Breast epithelium (tissue), 4 donors: ENCODE measurements around the gene CMSS1. TPM values are rescaled to one million over a fixed set of nuclear protein-coding genes. Genes with fewer than 3 reads are reported as not detected.
A peak's percentile ranks its signal among the peaks of the same experiment; 100 is the strongest.

Experiments used
- DNase-seq, 2 donors: peaks; one replicate each; pipeline ENCODE4 v3.0.0-alpha.2; 2019; ENCODE audit warnings: low spot score in 2 of 2
- H3K27ac ChIP-seq, 2 donors: fragments of 200-600 bp; sonication (generic) in 1 of 2; one replicate each; pipeline ENCODE4 v1.5.1; 2016 to 2019; ENCODE audit warnings: mild to moderate bottlenecking in 1 of 2
- H3K27me3 ChIP-seq, 2 donors: fragments of 200-600 bp; sonication (generic) in 1 of 2; one replicate each; pipeline versions ENCODE4 v1.5.1 to v1.6.0; 2017 to 2019; ENCODE audit warnings: control low read depth in 1 of 2, mild to moderate bottlenecking in 1 of 2
- H3K36me3 ChIP-seq: fragments of 200-600 bp; one replicate; pipeline ENCODE4 v1.5.1; 2019
- H3K4me1 ChIP-seq, 2 donors: fragments of 200-600 bp; sonication (generic); one replicate each; pipeline ENCODE4 v1.5.1; 2016 to 2019; ENCODE audit warnings: control low read depth in 1 of 2
- H3K4me3 ChIP-seq, 3 donors: fragments of 200-600 bp; sonication (generic); 1 replicate in 2 of 3; 2 replicates in 1 of 3; pipeline ENCODE4 v1.5.1; 2016 to 2019; ENCODE audit warnings: mild to moderate bottlenecking in 3 of 3, moderate library complexity in 2 of 3
- H3K9me3 ChIP-seq, 2 donors: fragments of 200-600 bp; sonication (generic) in 1 of 2; one replicate each; pipeline ENCODE4 v1.5.1; 2016 to 2019; ENCODE audit warnings: control low read depth in 1 of 2
- POLR2A ChIP-seq: fragments of 450-650 bp; IDR thresholded peaks from one replicate; pipeline ENCODE4 v1.6.1; 2016; ENCODE audit warnings: antibody characterized with exemption, mild to moderate bottlenecking, moderate library complexity
- POLR2AphosphoS5 ChIP-seq, 3 donors: sonication (generic); formaldehyde crosslinking; IDR thresholded peaks; one replicate each; pipeline ENCODE4 v1.6.1; 2017; ENCODE audit warnings: antibody characterized with exemption in 3 of 3
- intact Hi-C: fragments of 100-400 bp; cut with DNase I; formaldehyde crosslinking; loops from one replicate; pipeline ENCODE4 v1.15.1; 2023; ENCODE audit warnings: low total_unique reads
- total RNA-seq, 3 donors: library from RNA; depleted of rRNA; stranded (reverse); fragments of >200 nt; gene quantifications; one replicate each; pipeline ENCODE4 v1.1.0, GENCODE V29; 2016
- TF ChIP-seq, protein P1 (sequence below), 3 donors: fragments of 450-650 bp; IDR thresholded peaks; one replicate each; pipeline ENCODE4 v1.5.1; 2016 to 2017; ENCODE audit warnings: antibody characterized with exemption in 3 of 3, mild to moderate bottlenecking in 3 of 3, moderate library complexity in 3 of 3

Gene CMSS1
- total RNA-seq, 3 donors from 2014 or later = 15.5 to 35.4 (median 16.1) TPM

DNA sequence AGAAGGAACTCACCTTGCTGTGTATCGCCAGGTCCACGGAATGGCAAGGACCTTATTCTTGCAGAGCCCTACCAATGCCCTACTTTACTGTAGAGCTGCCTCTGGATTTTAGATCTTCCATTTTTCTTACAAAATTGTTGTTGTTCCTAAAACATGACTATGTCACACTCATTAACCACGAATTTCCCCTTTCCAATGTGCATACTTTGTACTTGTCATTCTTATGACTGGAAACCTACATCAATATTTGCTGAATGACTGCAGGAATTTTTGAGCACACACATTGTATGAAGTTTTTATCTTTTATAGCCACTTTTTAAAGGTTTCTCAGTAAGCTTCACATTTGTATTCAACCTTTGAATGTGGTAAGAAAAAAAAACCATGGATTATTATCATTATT is 35.9 kb upstream of the CMSS1 start:
- H3K27ac ChIP-seq = no peak overlapping the region
- H3K9me3 ChIP-seq = no peaks in the 10 kb centered on the region
- TF ChIP-seq, protein P1, sequence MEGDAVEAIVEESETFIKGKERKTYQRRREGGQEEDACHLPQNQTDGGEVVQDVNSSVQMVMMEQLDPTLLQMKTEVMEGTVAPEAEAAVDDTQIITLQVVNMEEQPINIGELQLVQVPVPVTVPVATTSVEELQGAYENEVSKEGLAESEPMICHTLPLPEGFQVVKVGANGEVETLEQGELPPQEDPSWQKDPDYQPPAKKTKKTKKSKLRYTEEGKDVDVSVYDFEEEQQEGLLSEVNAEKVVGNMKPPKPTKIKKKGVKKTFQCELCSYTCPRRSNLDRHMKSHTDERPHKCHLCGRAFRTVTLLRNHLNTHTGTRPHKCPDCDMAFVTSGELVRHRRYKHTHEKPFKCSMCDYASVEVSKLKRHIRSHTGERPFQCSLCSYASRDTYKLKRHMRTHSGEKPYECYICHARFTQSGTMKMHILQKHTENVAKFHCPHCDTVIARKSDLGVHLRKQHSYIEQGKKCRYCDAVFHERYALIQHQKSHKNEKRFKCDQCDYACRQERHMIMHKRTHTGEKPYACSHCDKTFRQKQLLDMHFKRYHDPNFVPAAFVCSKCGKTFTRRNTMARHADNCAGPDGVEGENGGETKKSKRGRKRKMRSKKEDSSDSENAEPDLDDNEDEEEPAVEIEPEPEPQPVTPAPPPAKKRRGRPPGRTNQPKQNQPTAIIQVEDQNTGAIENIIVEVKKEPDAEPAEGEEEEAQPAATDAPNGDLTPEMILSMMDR (IDR thresholded peaks at IDR 0.05) = no peak
- TF ChIP-seq POLR2AphosphoS5 (IDR thresholded peaks at IDR 0.05) (no peak), POLR2A (no peak)
- no peak overlapping the region for H3K4me3 ChIP-seq
- H3K27me3 ChIP-seq = no peaks in the 10 kb centered on the region
- no peaks in the 10 kb centered on the region for H3K4me1 ChIP-seq
- no peak for DNase-seq
- H3K36me3 ChIP-seq = no peaks in the 10 kb centered on the region
- intact Hi-C loops = no loop called here

DNA sequence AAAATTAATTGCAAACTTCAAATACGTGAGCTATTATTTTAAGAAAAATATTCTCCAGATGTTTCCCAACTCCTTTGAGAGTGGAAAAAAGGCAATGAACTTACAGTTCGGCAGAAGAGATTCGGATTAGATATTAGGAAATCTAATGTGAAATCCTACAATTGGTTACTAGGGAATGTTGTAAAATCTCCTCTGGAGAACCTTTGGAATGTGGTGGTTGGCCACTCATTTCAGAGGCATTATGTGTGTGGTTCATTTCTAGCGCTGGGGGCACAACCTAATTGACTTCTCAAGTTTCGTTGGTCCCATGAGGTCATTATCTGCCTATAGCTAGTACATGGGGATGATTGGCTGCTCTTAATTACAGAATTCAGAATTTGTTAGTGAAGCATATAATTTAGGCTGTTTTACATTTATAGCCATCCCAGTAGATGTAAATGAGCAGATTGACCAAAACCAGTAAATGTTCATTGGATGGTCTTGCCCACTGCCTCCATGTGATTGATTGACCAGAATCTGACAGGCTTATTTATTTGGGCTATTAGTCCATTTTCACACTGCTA is 34.6 kb upstream of the CMSS1 start:
- Histone ChIP-seq H3K4me3 (no peak overlapping the region), H3K27me3 (no peaks in the 10 kb centered on the region), H3K9me3 (no peaks in the 10 kb centered on the region), H3K4me1 (no peaks in the 10 kb centered on the region), H3K36me3 (no peaks in the 10 kb centered on the region), H3K27ac (no peak overlapping the region)
- TF ChIP-seq, protein P1 (IDR thresholded peaks at IDR 0.05) = no peak
- TF ChIP-seq POLR2AphosphoS5 (IDR thresholded peaks at IDR 0.05) = no peak
- TF ChIP-seq POLR2A = no peak
- no peak for DNase-seq
- intact Hi-C loops = no loop called here

DNA sequence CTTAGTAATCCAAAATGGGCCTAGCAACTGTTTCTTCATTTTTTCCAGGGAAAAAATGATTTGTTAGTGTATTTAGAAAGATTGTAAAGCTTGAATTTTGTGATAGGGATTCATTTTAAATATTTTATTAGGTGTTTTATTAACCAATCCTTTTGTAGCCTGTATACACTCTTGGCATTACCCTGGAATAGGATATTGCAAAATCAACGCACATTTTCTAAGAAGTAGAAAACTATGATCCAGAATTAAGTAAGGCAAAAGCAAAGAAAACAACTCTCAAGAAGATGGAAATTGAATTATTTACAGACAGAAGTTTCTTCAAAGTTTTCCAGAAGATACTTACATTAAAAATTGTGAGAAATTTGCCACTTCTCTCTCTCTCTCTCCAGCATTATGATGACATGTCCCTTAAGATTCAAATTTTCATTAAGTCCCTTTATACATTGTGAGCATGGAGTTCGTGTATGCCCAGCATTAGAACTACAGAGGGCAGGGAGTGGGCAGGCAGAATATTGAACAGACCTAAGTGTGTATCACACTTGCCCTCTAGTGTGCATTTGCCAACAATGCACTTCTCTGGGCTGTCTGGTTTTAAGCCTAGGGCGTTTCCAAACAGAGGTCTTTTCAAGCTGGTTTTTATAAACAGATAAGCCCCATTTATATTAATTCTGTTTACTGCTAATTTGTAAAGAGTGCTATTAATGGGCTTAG is 28.5 kb upstream of the CMSS1 start:
- Histone ChIP-seq H3K9me3 (no peaks in the 10 kb centered on the region), H3K4me1 (no peaks in the 10 kb centered on the region), H3K27me3 (no peaks in the 10 kb centered on the region), H3K27ac (no peak overlapping the region), H3K4me3 (no peak overlapping the region), H3K36me3 (no peaks in the 10 kb centered on the region)
- no peak for TF ChIP-seq POLR2A
- TF ChIP-seq, protein P1 (IDR thresholded peaks at IDR 0.05) = peak in 2 of 3 donors; percentile 8 to 41
- DNase-seq = no peak
- intact Hi-C loops = no loop called here

DNA sequence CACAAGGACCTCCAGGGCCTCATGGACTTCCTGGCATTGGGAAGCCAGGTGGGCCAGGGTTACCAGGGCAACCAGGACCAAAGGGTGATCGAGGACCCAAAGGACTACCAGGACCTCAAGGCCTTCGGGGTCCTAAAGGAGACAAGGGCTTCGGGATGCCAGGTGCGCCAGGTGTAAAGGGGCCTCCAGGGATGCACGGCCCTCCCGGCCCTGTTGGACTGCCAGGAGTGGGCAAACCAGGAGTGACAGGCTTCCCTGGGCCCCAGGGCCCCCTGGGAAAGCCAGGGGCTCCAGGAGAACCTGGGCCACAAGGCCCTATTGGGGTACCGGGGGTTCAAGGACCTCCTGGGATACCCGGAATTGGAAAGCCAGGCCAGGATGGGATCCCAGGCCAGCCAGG is 23.2 kb upstream of the CMSS1 start:
- Histone ChIP-seq H3K27ac (no peak overlapping the region), H3K27me3 (no peaks in the 10 kb centered on the region), H3K36me3 (no peaks in the 10 kb centered on the region), H3K4me1 (no peaks in the 10 kb centered on the region), H3K9me3 (no peaks in the 10 kb centered on the region), H3K4me3 (no peak overlapping the region)
- TF ChIP-seq, protein P1 (IDR thresholded peaks at IDR 0.05) = no peak
- TF ChIP-seq POLR2AphosphoS5 (IDR thresholded peaks at IDR 0.05) (no peak), POLR2A (no peak)
- intact Hi-C loops = no loop called here
- no peak for DNase-seq

DNA sequence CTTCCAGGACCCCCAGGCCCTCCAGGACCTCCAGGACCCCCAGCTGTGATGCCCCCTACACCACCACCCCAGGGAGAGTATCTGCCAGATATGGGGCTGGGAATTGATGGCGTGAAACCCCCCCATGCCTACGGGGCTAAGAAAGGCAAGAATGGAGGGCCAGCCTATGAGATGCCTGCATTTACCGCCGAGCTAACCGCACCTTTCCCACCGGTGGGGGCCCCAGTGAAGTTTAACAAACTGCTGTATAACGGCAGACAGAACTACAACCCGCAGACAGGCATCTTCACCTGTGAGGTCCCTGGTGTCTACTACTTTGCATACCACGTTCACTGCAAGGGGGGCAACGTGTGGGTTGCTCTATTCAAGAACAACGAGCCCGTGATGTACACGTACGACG is 22.1 kb upstream of the CMSS1 start:
- Histone ChIP-seq H3K27ac (no peak overlapping the region), H3K36me3 (no peaks in the 10 kb centered on the region), H3K27me3 (no peaks in the 10 kb centered on the region), H3K4me3 (no peak overlapping the region), H3K9me3 (no peaks in the 10 kb centered on the region), H3K4me1 (no peaks in the 10 kb centered on the region)
- TF ChIP-seq, protein P1 (IDR thresholded peaks at IDR 0.05) = no peak
- no peak for TF ChIP-seq POLR2AphosphoS5 (IDR thresholded peaks at IDR 0.05)
- TF ChIP-seq POLR2A = no peak
- intact Hi-C loops = no loop called here
- no peak for DNase-seq
